ENCODE results near the gene ARPC1B.
"Not testable (repeated sequence)": the region's sequence is repeated elsewhere in the genome, so short reads cannot be mapped to it uniquely, and the experiment has no call there.

The ARPC1B gene

GRCh38 chr7:99379043-99379577 lies 4.6 kb downstream of the ARPC1B start:
- no peaks in the 10 kb centered on the region for H3K27me3 Mint-ChIP-seq
- peak overlapping the region; percentile 82 for H3K4me3 Mint-ChIP-seq
- H3K36me3 Mint-ChIP-seq (ENCODE audit: low read depth) = peaks cover 78% of the 10 kb centered on the region
- H3K4me1 Mint-ChIP-seq (ENCODE audit: low read depth) = peaks cover 59% of the 10 kb centered on the region
- no peaks in the 10 kb centered on the region for H3K9me3 Mint-ChIP-seq
- no peak for DNase-seq
- peak overlapping the region; percentile 99 for H3K27ac Mint-ChIP-seq

GRCh38 chr7:99379693-99380031 lies 5.1 kb downstream of the ARPC1B start:
- DNase-seq, H3K9me3 Mint-ChIP-seq, H3K27me3 Mint-ChIP-seq: not testable (repeated sequence)
- H3K36me3 Mint-ChIP-seq (ENCODE audit: low read depth) = peaks cover 83% of the 10 kb centered on the region
- peaks cover 65% of the 10 kb centered on the region for H3K4me1 Mint-ChIP-seq (ENCODE audit: low read depth)
- peak overlapping the region; percentile 99 for H3K27ac Mint-ChIP-seq
- peak overlapping the region; percentile 82 for H3K4me3 Mint-ChIP-seq

DNA sequence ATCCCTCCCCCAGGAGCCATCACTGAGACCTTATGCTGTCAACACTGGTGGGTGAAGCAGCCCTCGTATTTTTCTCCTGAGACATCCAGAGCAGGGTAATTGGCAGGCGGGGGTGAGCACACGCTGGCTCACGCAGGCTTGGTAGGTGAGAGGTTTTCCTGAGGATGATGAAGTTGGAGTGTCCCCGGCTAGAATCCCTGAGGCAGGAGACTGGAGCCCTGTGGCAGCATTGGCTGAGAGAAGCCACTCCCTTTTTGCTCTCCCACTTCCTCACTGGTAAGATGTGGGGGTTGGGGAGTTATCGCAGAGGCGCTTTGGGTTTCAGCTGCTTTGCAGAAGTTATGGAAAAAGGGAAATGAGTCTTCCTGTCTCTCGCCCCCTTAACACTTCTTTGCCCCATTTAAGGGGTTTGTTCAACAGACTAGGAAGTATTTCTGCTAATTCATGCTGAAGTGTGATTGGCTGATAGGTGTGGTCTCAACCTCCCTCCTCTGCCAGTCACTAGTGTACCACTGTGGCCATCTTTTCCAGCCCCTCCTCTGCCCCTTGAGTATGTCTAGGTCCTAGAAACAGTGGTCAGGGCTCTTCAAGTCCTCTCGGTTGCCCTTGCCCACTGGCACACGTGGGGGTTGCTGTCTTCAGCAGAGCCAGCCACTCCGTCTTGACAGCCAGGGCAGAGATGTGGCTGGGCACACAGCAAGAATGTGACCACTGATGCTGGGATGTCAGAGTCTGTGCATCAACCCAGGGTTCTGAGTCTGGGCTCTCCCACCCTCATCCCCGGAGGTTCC lies 5.7 kb downstream of the ARPC1B start:
- Mint-ChIP-seq H3K27ac (peak overlapping the region; percentile 99), H3K9me3 (no peaks in the 10 kb centered on the region), H3K27me3 (no peaks in the 10 kb centered on the region), H3K36me3 (ENCODE audit: low read depth) (peaks cover 86% of the 10 kb centered on the region), H3K4me3 (peak overlapping the region; percentile 82), H3K4me1 (ENCODE audit: low read depth) (peaks cover 66% of the 10 kb centered on the region)
- DNase-seq = peak; percentile 67

DNA sequence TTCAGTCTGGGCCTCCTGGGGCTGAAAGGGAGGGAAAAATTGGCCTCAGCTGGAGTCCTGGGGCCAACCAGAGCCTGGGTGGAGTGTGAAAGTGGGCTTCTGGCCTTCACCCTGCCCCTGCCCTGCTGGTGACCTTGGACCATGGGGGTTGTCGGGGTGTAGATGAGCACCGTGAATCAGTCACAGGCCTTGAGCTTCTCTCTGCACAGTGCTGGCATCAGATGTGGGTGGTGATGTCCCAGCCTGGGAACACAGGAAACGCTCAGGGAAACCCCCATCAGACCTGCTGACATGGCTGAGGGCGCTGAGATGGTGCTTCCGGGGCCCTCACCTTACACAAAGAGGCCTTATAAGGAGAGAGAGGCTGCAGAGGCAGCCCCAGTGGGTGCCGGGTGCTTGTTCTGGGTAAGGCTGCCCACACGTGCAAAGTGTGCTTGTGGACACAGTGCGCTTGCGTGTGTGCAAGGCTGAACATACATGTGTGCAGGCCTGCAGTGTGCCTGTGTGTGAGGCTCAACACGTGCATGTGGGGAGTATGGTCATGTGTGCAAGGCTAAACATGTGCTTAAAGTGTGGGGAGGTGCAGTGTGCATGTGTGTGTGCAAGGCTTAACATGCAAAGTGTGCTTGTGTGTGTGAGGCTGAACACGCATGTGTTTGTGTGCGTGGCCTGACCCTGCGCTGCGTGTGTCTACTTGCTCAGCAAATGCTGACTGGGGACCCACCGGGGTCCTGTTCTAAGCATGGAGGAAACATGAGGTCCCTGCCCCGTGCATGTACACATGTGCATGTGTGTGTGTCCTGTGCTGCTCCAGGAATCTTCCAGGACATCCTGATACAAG lies 6.5 kb downstream of the ARPC1B start:
- Mint-ChIP-seq H3K9me3 (no peaks in the 10 kb centered on the region), H3K36me3 (ENCODE audit: low read depth) (peaks cover 91% of the 10 kb centered on the region), H3K27ac (peak overlapping the region; percentile 99), H3K4me1 (ENCODE audit: low read depth) (peaks cover 65% of the 10 kb centered on the region), H3K27me3 (no peaks in the 10 kb centered on the region), H3K4me3 (peak overlapping the region; percentile 82)
- peak; percentile 87 for DNase-seq

- no peak for DNase-seq
- Mint-ChIP-seq H3K36me3 (ENCODE audit: low read depth) (peaks cover 91% of the 10 kb centered on the region), H3K9me3 (no peaks in the 10 kb centered on the region), H3K4me1 (ENCODE audit: low read depth) (peaks cover 62% of the 10 kb centered on the region), H3K27ac (peak overlapping the region; percentile 99), H3K4me3 (peak overlapping the region; percentile 82), H3K27me3 (no peaks in the 10 kb centered on the region)
These were observed 7.1 kb downstream of the ARPC1B start for GRCh38 chr7:99381664-99382075.

DNA sequence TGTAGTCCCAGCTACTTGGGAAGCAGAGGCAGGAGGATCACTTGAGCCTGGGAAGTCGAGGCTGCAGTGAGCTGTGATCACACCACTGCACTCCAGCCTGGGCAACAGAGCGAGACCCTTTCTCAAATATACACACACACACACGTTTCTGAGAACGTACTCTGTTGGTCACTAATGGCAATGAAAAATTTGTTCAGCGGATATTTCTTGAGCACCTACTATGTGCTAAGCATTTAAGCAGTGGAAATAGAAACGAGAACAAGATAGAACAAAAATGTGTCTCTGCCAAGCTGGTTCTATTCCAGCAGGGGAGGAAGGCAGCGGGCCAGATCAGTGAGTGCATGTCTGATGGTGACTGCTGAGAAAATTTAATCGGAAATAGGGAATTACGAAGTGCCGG lies 8.7 kb downstream of the ARPC1B start:
- H3K36me3 Mint-ChIP-seq (ENCODE audit: low read depth) = peaks cover 91% of the 10 kb centered on the region
- H3K4me1 Mint-ChIP-seq (ENCODE audit: low read depth) = peaks cover 53% of the 10 kb centered on the region
- DNase-seq = no peak
- H3K9me3 Mint-ChIP-seq = no peaks in the 10 kb centered on the region
- no peaks in the 10 kb centered on the region for H3K27me3 Mint-ChIP-seq
- H3K27ac Mint-ChIP-seq = peak overlapping the region; percentile 85
- H3K4me3 Mint-ChIP-seq = no peak overlapping the region

DNA sequence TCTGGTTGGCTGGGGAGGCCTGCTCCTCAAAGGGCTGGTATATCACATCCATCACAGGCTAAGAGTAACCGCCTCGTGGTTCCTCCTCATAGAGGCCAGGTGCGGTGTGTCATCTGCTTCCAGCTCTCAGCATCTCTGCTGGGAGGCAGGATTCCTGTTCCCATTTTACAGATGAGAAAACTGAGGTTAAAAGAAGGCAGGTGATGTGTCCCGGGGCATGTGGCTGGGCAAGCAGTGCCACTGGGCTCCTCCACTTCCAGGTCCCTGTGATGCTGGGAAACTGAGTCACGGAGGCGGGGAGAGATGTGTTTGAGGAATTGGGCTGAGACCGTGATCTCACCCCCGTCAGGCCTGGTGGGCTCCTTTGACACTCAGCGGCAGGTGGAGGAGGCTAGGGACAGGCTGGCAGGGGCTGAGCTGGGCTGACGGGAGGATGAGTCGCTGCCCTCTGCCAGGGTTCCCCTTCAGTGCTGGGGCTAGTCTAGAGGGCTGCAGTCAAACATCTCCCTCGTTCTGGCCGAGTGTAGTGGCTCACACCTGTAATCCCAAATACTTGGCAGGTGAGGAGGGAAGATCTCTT lies 9.4 kb downstream of the ARPC1B start:
- Mint-ChIP-seq H3K4me3 (no peak overlapping the region), H3K36me3 (ENCODE audit: low read depth) (peaks cover 92% of the 10 kb centered on the region), H3K4me1 (ENCODE audit: low read depth) (peaks cover 50% of the 10 kb centered on the region), H3K27me3 (no peaks in the 10 kb centered on the region), H3K27ac (peak overlapping the region; percentile 85), H3K9me3 (no peaks in the 10 kb centered on the region)
- DNase-seq = no peak

- H3K27me3 Mint-ChIP-seq = no peaks in the 10 kb centered on the region
- peak overlapping the region; percentile 85 for H3K27ac Mint-ChIP-seq
- no peak overlapping the region for H3K4me3 Mint-ChIP-seq
- H3K9me3 Mint-ChIP-seq = no peaks in the 10 kb centered on the region
- no peak for DNase-seq
- H3K4me1 Mint-ChIP-seq (ENCODE audit: low read depth) = peaks cover 43% of the 10 kb centered on the region
- peaks cover 92% of the 10 kb centered on the region for H3K36me3 Mint-ChIP-seq (ENCODE audit: low read depth)
These were observed 10.0 kb downstream of the ARPC1B start for GRCh38 chr7:99384523-99384922.

GRCh38 chr7:99385564-99385963 lies 11.0 kb downstream of the ARPC1B start:
- Mint-ChIP-seq H3K36me3 (ENCODE audit: low read depth) (peaks cover 93% of the 10 kb centered on the region), H3K4me3 (no peak overlapping the region), H3K27ac (peak overlapping the region; percentile 75), H3K4me1 (ENCODE audit: low read depth) (peaks cover 33% of the 10 kb centered on the region), H3K9me3 (no peaks in the 10 kb centered on the region), H3K27me3 (no peaks in the 10 kb centered on the region)
- no peak for DNase-seq

- Mint-ChIP-seq H3K27ac (peak overlapping the region; percentile 84), H3K4me1 (ENCODE audit: low read depth) (peaks cover 29% of the 10 kb centered on the region), H3K27me3 (no peaks in the 10 kb centered on the region), H3K9me3 (no peaks in the 10 kb centered on the region), H3K36me3 (ENCODE audit: low read depth) (peaks cover 93% of the 10 kb centered on the region), H3K4me3 (no peak overlapping the region)
- no peak for DNase-seq
These were observed 12.2 kb downstream of the ARPC1B start for GRCh38 chr7:99386584-99387238.

DNA sequence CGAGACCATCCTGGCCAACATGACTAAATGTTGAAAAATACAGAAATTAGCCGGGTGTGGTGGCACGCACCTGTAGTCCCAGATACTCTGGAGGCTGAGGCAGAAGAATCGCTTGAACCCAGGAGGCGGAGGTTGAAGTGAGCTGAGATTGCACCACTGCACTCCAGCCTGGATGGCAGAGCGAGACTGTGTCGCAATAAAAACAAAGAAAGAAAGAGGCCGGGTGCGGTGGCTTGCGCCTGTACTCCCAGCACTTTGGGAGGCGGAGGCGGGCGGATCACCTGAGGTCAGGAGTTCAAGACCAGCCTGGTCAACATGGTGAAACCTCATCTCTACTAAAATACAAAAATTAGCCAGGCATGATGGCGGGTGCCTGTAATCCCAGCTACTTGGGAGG lies 12.7 kb downstream of the ARPC1B start:
- not testable (repeated sequence) for H3K27me3 Mint-ChIP-seq, DNase-seq, H3K9me3 Mint-ChIP-seq, H3K4me3 Mint-ChIP-seq
- Mint-ChIP-seq H3K36me3 (ENCODE audit: low read depth) (peaks cover 93% of the 10 kb centered on the region), H3K27ac (peak overlapping the region; percentile 84), H3K4me1 (ENCODE audit: low read depth) (peaks cover 31% of the 10 kb centered on the region)

GRCh38 chr7:99387912-99388311 lies 13.4 kb downstream of the ARPC1B start:
- no peak for DNase-seq
- Mint-ChIP-seq H3K4me3 (no peak overlapping the region), H3K9me3 (no peaks in the 10 kb centered on the region), H3K27me3 (no peaks in the 10 kb centered on the region), H3K36me3 (ENCODE audit: low read depth) (peaks cover 96% of the 10 kb centered on the region), H3K4me1 (ENCODE audit: low read depth) (peaks cover 35% of the 10 kb centered on the region), H3K27ac (peak overlapping the region; percentile 75)

GRCh38 chr7:99389772-99390171 lies 15.2 kb downstream of the ARPC1B start:
- H3K27me3 Mint-ChIP-seq = no peaks in the 10 kb centered on the region
- H3K4me1 Mint-ChIP-seq (ENCODE audit: low read depth) = peaks cover 33% of the 10 kb centered on the region
- peaks cover 97% of the 10 kb centered on the region for H3K36me3 Mint-ChIP-seq (ENCODE audit: low read depth)
- H3K9me3 Mint-ChIP-seq = no peaks in the 10 kb centered on the region
- DNase-seq = no peak
- no peak overlapping the region for H3K4me3 Mint-ChIP-seq
- peak overlapping the region; percentile 44 for H3K27ac Mint-ChIP-seq

DNA sequence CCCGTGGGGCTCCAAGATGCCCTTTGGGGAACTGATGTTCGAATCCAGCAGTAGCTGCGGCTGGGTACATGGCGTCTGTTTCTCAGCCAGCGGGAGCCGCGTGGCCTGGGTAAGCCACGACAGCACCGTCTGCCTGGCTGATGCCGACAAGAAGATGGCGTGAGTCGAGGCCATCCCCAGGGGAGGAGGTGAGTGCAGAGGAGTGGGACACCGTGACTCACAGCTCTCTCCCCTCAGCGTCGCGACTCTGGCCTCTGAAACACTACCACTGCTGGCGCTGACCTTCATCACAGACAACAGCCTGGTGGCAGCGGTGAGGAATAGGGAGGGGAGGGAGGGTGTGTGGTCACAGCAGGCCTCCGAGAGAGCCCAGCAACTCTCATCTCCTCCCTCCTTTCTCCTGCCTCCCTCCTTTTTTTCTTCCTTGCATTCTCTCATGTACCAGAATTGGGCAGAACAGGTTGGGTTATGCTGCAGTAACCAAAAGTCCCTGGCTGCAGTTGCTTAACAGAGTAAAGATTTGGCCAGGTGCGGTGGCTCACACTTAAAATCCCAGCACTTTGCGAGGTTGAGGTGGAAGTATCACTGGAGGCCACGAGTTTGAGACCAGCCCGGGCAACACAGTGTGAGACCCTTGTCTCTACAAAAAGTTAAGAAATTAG lies 16.5 kb downstream of the ARPC1B start:
- H3K4me3 Mint-ChIP-seq = no peak overlapping the region
- DNase-seq = no peak

More for the DNA sequence above, 16.5 kb downstream of the ARPC1B start:
- H3K9me3 Mint-ChIP-seq = no peaks in the 10 kb centered on the region
- peak overlapping the region; percentile 92 for H3K27ac Mint-ChIP-seq
- H3K36me3 Mint-ChIP-seq (ENCODE audit: low read depth) = peaks cover 99% of the 10 kb centered on the region
- H3K4me1 Mint-ChIP-seq (ENCODE audit: low read depth) = peaks cover 32% of the 10 kb centered on the region
- no peaks in the 10 kb centered on the region for H3K27me3 Mint-ChIP-seq
